H1 (cell line): ENCODE results near the gene GRXCR2. TPM values are rescaled to one million over a fixed set of nuclear protein-coding genes. Genes with fewer than 3 reads are reported as not detected.

Source experiments
- ASH2L ChIP-seq: fragments of 200-600, 300-600 bp; sonication (generic); IDR thresholded peaks from one replicate; pipeline ENCODE4 v1.7.1; 2017; ENCODE audit warnings: low read length
- CHD7 ChIP-seq: fragments of 300-600 bp; sonication (generic); IDR thresholded peaks from 2 replicates; pipeline ENCODE4 v1.7.1; 2012; ENCODE audit warnings: low read length, moderate library complexity, mild to moderate bottlenecking, inconsistent platforms; ENCODE audit not compliant: insufficient replicate concordance
- E2F6 ChIP-seq: IDR thresholded peaks from 2 replicates; pipeline ENCODE4 v1.6.1; 2012; ENCODE audit warnings: inconsistent platforms
- FOSL1 ChIP-seq: IDR thresholded peaks from 2 replicates; pipeline ENCODE4 v1.6.1; 2011; ENCODE audit warnings: mild to moderate bottlenecking, low read depth, low read length, moderate library complexity; ENCODE audit not compliant: insufficient read depth
- HDAC6 ChIP-seq: IDR thresholded peaks from one replicate; pipeline ENCODE4 v1.7.1; 2012; ENCODE audit warnings: low read depth, mild to moderate bottlenecking, inconsistent platforms, low read length, moderate library complexity
- RNF2 ChIP-seq: fragments of 200-900, 300-1000 bp; sonication (generic); IDR thresholded peaks from 2 replicates; pipeline ENCODE4 v1.7.1; 2016; ENCODE audit warnings: borderline replicate concordance, low read depth, mild to moderate bottlenecking, antibody characterized with exemption, low read length; ENCODE audit not compliant: poor library complexity, severe bottlenecking; ENCODE audit errors: missing control alignments
- YY1 ChIP-seq: IDR thresholded peaks from 2 replicates; pipeline ENCODE4 v1.6.1; 2011; ENCODE audit warnings: low read depth, mild to moderate bottlenecking, low read length
- polyA plus RNA-seq, 7 experiments: library from polyadenylated mRNA; depleted of rRNA in 3 of 7; stranded (reverse) in 5 of 7; unstranded in 2 of 7; fragments of >200 nt in 5 of 7; fragments of 200-250 nt in 2 of 7; gene quantifications; 1 replicate in 5 of 7; 2 replicates in 1 of 7; 4 replicates in 1 of 7; pipeline versions ENCODE4 v1.2.1 to v1.2.3, GENCODE V29; 2011 to 2013; ENCODE audit warnings: missing spikeins in 2 of 7, mixed read lengths in 2 of 7
- total RNA-seq: library from RNA; stranded (reverse); fragmentation: NEBNext Ultra II Directional; extraction: Animal tissue kit (Norgen Biotek cat#: 25700); gene quantifications from 2 replicates; pipeline ENCODE4 v1.2.1, GENCODE V29; 2021

GRXCR2 gene
- total and polyA plus RNA-seq, 2 of the 8 experiments (the other 6 are each of a cell fraction or from before 2014, with no cell fraction given), result not detected

GRCh38 chr5:145829708-145830361, 43.0 kb downstream of the GRXCR2 start (continued):
- TF ChIP-seq CHD7 (no peak), E2F6 (no peak), FOSL1 (no peak), RNF2 (no peak), YY1 (no peak), HDAC6 (no peak), ASH2L (no peak)
